ENCODE data around the gene PPIF.
A peak's percentile ranks its signal among the peaks of the same experiment; 100 is the strongest.

PPIF gene

DNA sequence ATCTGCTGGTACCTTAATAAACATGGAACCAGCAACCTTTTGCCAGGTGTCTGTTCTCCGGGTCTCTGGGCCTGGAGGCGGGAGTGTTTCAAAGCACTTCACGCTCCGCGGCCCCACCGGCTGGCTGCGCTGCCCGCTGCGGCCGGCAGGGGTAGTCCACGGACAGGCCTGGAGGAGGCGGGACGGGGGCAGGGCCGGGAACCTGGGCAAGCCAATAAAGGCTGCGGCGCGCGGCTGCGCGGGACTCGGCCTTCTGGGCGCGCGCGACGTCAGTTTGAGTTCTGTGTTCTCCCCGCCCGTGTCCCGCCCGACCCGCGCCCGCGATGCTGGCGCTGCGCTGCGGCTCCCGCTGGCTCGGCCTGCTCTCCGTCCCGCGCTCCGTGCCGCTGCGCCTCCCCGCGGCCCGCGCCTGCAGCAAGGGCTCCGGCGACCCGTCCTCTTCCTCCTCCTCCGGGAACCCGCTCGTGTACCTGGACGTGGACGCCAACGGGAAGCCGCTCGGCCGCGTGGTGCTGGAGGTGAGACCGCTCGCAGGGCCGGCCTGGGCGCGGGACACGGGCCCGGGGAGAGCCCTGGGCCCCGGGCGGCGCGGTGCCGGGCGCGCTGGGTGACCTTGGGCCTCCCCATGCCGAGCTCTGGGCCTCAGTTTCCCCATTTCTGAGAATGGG, at the start of gene PPIF:
Gene PPIF (plus strand): TSS at position 244 of the 668 bp plus-strand sequence. CDS start 80 bp downstream, at position 324.
- CTCF ChIA-PET, result interaction anchor here (0.8 to 7.5 kb wide), 19 partner anchors 10 to 379 kb away, joined by 3 to 90 read pairs (median 5); no protein-coding TSS in a partner anchor
- POLR2A ChIA-PET, result interaction anchor here (1.0 to 1.4 kb wide), 2 partner anchors 13 to 20 kb away, joined by 4 to 5 read pairs; no protein-coding TSS in a partner anchor
- TF ChIP-seq, protein P1, sequence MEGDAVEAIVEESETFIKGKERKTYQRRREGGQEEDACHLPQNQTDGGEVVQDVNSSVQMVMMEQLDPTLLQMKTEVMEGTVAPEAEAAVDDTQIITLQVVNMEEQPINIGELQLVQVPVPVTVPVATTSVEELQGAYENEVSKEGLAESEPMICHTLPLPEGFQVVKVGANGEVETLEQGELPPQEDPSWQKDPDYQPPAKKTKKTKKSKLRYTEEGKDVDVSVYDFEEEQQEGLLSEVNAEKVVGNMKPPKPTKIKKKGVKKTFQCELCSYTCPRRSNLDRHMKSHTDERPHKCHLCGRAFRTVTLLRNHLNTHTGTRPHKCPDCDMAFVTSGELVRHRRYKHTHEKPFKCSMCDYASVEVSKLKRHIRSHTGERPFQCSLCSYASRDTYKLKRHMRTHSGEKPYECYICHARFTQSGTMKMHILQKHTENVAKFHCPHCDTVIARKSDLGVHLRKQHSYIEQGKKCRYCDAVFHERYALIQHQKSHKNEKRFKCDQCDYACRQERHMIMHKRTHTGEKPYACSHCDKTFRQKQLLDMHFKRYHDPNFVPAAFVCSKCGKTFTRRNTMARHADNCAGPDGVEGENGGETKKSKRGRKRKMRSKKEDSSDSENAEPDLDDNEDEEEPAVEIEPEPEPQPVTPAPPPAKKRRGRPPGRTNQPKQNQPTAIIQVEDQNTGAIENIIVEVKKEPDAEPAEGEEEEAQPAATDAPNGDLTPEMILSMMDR (IDR thresholded peaks at IDR 0.05; ENCODE audit: control extremely low read depth, extremely low read depth, low read depth, missing control alignments), result peak; percentile 96
- peak; percentile 95 for DNase-seq (ENCODE audit: extremely low spot score)

DNA sequence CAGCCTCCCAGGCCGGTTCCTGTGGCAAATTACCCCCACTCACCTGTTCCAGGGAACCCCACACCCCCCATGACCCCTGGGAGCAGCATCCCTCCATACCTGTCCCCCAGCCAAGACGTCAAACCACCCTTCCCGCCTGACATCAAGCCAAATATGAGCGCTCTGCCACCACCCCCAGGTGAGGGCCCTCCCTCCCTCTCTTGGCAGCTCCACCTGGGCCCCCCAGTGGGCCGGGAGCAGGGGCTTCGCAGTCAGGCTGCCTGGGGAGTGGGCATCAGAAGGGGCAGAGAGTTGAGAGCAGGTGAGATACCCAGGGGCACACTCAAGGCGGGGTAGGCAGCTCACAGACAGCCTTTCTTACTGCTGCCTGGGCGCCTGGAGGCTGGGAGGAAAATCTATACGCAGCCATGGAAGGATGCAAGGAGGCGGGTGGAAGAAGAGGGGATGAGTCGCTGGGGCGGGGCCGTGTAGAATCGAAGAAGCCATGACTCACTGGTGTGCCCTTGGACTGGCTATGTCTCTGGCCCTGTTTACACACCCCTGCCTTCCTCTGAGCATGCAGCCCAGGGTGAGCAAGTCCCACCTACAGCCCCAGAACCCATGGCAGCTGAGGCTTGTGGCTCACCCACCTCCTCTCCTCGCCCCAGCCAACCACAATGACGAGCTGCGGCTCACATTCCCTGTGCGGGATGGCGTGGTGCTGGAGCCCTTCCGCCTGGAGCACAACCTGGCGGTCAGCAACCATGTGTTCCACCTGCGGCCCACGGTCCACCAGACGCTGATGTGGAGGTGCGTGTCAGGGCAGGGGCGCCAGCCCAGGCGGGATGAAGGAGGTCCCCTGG, 48.6 kb upstream of the PPIF start:
- no peak for DNase-seq (ENCODE audit: extremely low spot score)
- POLR2A ChIA-PET, result no interaction called here
- CTCF ChIA-PET, result no interaction called here
- TF ChIP-seq, protein P1 (IDR thresholded peaks at IDR 0.05; ENCODE audit: control extremely low read depth, extremely low read depth, low read depth, missing control alignments), result no peak

DNA sequence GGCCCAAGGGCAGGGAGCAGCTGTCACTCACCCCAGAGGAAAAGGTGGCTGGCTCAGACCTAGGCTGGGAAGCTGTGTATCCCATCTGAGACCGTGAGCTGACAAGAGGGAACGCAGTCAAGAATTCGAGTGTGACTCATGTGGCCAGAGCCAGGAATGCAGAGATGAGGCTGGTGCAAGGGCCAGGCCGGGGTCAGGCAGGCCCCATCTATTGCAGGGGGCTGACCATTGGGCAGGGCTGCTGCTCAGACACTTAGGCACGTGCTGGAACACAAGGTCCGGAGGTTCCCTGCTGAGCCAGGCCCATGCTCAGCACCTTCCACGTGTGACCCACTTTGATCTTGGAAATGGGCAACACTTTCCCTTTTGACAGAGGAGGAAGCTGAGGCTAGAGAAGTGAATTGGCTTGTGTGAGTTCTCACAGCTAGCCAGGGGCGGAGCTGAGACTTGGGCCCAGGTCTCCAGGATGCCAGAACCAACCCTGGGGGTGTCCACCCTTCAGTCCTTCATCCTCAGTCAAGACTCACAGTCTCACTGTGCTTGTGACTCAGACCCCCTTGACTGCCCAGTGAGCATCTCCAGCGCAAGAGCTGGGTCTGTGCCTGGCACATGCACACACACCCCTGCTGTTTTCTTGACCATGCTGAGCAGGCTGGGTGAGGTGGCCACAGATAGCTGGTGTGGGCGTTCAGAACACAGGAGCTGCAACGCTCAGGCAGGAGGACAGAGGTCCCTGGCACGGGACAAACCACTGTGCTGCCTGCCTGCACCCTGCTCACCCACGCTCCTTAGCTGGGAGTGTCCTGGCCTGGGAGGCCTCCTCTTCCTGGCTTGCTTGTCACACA, 47.6 kb upstream of the PPIF start:
- TF ChIP-seq, protein P1 (IDR thresholded peaks at IDR 0.05; ENCODE audit: control extremely low read depth, extremely low read depth, low read depth, missing control alignments), result no peak
- POLR2A ChIA-PET, result interaction anchor here (0.5 kb wide), 1 partner anchor 37 kb away, joined by 3 read pairs; no protein-coding TSS in a partner anchor
- DNase-seq (ENCODE audit: extremely low spot score), result no peak
- CTCF ChIA-PET, result interaction anchor here (0.6 to 1.1 kb wide), 2 partner anchors 13 to 75 kb away, joined by 3 read pairs; no protein-coding TSS in a partner anchor

DNA sequence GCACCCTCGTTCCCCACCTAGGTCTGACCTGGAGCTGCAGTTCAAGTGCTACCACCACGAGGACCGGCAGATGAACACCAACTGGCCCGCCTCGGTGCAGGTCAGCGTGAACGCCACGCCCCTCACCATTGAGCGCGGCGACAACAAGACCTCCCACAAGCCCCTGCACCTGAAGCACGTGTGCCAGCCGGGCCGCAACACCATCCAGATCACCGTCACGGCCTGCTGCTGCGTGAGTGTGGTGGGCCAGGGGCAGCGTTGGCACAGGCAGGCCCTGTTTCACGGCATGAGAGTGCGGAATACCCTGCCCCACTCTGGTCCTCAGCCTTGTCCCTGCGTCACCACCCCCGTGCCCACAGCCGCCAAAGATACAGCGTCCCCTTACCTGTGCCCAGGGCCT, 46.6 kb upstream of the PPIF start:
- DNase-seq (ENCODE audit: extremely low spot score), result no peak
- ChIA-PET CTCF (no interaction called here), POLR2A (no interaction called here)
- TF ChIP-seq, protein P1 (IDR thresholded peaks at IDR 0.05; ENCODE audit: control extremely low read depth, extremely low read depth, low read depth, missing control alignments), result no peak

DNA sequence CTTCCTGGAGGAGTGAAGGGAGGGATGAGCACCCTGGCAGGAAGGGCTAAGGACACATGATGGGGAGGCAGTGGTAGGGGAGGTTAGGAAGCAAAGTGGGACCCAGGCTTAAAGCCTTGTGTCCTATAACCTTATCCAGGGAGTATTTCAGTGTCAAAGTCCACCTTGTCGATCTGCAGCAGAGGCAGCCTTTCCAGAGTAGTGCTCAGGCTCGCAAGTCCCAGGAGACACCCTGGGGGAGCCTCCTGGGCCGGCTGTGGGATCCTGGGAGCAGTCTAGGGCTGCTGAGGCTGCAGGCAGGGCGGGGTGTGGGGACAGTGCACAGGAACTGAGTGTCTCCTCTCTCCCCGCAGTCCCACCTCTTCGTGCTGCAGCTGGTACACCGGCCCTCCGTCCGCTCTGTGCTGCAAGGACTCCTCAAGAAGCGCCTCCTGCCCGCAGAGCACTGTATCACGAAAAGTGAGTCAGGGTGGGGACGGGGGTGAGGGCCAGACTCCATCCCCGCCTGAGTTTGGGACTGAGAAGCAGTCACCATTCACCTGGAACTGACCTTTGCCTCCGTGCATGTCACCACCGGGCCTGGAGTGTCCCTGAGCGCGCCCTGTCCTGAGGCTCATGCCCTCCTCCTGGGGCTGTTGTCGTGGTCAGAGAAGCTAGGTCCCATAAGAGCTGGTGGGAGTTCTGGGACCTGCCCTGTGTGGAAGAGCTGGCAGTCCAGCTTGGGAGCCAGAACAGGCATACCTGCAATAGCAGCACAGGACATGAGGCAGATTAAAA, 45.3 kb upstream of the PPIF start:
- CTCF ChIA-PET, result interaction anchor here (0.8 to 1.4 kb wide), 3 partner anchors 9 to 57 kb away, joined by 3 read pairs; no protein-coding TSS in a partner anchor
- POLR2A ChIA-PET, result no interaction called here

More for the DNA sequence above, 45.3 kb upstream of the PPIF start:
- no peak for DNase-seq (ENCODE audit: extremely low spot score)
- TF ChIP-seq, protein P1 (IDR thresholded peaks at IDR 0.05; ENCODE audit: control extremely low read depth, extremely low read depth, low read depth, missing control alignments), result no peak

Data from GM10248 (cell line).